ENCODE data around the gene NUFIP1.
"Not testable (repeated sequence)": the region's sequence is repeated elsewhere in the genome, so short reads cannot be mapped to it uniquely, and the experiment has no call there.

Gene NUFIP1

DNA sequence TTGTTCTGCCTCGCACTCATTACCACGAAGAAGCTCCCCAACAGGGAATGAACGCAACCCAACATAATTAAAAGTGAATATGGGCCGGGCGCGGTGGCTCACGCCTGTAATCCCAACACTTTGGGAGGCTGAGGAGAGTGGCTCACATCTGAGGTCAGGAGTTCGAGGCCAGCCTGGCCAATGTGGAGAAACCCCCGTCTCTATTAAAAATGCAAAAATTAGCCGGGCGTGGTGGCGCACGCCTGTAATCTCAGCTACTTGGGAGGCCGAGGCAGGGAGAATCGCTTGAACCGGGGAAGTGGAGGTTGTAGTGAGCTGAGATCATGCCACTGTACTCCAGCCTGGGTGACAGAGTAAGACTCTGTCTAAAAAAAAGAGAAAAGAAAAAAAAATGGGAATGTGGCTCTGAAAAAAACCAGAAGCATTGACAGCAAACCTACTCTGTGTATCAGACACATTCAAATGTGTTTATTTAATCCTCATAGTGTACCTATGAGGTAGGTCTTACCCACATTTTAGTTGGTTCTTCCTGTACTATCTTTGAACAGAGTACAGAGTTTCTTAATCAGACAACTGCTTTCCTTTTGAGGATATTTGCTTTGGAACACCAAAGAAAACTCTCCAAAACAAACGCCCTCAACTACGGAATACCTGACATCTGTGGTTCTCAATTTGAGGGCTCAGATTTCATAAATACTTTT, 70.0 kb downstream of the NUFIP1 start:
- no peak for DNase-seq

DNA sequence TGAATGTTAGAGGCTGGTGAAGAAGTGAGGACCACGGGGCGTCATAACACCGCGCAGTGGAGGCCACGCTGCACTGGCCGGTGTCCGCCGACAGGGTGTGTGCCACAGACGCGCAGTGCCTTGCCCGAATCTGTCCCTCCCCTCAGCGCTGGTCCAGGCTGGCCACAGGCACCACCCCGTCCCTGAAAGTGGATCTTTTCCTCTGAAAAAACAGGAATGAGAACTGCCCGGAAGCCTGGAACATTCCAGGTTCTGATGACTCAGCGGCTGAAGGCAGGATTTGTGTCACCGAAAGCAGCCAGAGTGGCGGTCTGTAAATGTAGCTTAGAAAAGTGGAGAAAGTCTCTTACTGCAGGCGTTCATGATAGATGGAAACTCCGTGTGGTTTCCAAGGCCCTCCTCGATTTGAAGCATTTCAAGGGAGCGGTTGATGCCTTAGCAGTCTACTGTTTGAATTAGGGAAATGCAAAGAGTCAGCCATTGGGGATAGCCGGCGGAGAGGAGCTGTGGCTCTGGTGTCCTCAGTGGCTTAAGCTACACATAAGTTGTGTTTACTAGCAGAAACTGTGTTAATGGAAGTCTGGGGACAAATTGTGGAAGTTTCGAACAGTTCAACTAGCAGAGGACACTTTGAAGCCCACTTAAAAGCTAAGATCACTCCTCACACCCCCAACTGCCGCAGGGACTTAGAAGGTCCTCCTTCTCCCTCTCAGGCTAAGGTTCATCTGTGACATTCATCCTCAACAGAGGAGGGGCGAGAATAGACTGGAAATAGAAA, 70.8 kb downstream of the NUFIP1 start:
- peak; percentile 82 for DNase-seq

DNA sequence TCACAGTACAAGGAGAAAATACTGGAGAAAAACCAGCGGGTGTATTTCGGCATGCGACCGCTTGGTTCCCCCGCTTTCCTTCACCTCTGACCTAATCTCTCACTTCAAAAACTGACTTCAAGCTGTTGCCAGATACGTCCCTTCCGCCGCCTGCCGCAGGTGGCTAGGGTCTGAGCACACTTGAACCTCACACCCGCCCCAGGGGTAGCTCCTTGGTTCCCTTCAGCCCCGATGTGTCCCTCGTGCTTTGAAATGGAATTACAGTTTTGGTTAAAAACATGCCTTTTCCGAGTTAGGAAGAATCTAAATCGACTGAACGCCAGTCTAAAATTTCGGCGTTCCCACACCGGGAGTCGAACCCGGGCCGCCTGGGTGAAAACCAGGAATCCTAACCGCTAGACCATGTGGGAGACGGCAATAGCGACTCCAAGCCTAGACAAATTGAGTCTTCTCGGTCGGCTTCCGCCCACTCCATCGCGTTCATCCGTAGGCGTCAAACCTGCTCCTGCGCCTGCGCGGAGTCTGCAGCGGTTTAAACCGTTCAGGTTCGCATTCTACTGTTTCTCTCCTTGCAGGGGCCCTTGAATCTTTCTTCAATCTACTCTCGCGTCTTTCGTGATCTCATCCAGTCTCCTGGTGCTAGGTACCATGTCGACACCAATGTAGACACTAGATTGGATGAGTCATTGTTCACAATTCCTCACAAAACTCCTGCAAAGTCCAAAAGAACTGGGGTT, 71.5 kb downstream of the NUFIP1 start:
- DNase-seq = peak; percentile 97

GRCh38 chr13:44912278-44913016, 76.8 kb downstream of the NUFIP1 start:
- DNase-seq = no peak

GRCh38 chr13:44908712-44909111, 80.6 kb downstream of the NUFIP1 start:
- no peak for DNase-seq

GRCh38 chr13:44908266-44908665, 81.0 kb downstream of the NUFIP1 start:
- no peak for DNase-seq

DNA sequence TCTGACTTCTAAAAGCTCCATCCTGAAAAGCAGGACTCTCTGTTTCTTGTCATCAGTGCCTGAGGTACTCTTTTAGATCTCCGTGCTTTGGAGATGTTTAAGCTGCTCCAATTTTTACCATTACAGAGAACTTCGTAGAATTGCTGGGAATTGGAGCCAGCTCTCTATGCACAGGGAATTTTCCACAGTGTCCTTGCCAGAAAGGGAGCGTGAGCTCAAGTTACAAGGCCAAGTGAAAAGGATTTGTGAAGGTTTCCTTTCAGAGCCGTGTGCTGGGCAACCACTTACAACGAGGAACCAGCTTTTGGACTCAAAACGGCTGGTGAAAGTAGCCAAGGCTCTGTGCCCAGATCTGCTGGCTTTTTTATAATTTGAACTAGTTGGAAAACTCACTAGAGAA, 82.6 kb downstream of the NUFIP1 start:
- no peak for DNase-seq

DNA sequence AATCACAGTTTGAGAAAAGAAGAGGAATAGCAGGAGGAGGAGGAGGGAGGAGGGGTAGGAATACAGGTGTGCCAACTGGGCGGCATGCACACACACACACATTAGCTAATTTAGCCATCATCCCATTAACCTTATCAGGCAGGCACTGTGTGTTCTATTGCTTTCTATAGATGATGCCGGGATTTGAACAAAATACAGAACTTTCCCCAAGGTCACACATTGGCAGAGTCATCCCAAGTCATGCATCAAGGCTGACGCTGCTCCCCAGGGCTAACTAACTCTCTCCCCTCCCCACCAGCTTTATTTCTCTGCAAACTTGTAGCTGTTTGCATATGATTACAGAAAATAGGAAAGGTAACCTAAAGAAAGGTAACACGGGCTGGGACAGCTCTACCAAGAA, 83.0 kb downstream of the NUFIP1 start:
- no peak for DNase-seq

- no peak for DNase-seq
Observed at GRCh38 chr13:44905556-44905955, 83.7 kb downstream of the NUFIP1 start.

DNA sequence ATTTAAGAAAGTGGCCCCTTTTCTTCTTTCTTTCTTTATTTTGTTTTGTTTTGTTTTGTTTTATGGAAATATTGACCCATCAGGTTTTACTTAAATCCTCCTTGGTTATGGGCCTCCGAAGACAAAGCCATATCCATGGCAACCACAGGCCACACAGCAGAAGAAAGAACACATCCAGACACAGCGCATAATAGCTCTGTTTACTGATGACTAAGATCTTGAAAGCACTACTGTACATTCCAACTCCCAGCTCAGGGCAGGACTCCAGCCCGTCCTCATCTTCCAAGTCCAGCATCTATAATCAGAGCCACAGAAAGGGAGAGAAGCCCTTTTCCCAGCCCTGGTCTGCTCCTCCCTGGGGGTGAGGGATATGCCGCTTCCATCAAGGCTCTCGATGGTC, 84.3 kb downstream of the NUFIP1 start:
- DNase-seq = no peak

DNA sequence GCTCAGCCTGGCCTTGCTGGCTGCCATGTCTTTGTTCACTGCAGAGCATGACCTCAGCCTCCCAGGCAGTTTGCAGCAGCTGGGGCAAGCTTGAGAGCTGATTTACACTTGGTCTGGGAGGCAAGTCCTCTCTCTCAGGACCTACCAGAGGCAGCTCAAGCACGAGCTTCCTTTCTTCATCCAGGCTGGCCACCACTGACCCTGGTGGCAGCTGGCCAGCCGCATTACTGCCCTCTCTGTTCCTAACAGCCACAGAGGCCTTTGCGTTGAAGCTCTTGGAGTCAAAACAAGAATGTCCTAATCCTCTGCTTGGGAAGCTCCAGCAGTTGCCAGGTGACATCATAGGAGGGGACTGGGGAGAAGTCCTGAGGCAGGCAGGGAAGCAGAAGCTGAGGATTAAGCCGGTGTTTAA, 85.7 kb downstream of the NUFIP1 start:
- no peak for DNase-seq

DNA sequence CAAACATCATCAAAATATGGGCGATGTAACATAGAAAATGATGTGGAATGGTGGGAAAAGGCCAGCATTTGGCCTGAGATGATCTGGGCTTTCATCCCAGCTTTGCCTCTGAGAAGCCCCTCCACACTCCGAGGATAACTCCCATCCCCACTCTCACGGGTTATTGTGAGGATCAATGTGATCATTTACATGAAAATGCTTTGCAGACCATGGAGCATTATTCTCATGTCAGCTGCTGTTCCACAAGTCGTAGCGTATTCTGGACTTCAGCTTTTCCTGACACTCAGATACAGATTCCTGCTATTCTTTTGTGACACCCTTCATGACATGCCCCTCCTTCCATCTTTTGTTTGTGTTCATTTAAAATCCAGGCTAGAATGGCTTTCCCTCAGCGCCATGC, 86.5 kb downstream of the NUFIP1 start:
- no peak for DNase-seq

GRCh38 chr13:44899967-44900366, 89.3 kb downstream of the NUFIP1 start:
- DNase-seq = no peak

GRCh38 chr13:44898308-44898707, 91.0 kb downstream of the NUFIP1 start:
- not testable (repeated sequence) for DNase-seq

GRCh38 chr13:44895953-44896335, 93.3 kb downstream of the NUFIP1 start:
- DNase-seq = no peak

DNA sequence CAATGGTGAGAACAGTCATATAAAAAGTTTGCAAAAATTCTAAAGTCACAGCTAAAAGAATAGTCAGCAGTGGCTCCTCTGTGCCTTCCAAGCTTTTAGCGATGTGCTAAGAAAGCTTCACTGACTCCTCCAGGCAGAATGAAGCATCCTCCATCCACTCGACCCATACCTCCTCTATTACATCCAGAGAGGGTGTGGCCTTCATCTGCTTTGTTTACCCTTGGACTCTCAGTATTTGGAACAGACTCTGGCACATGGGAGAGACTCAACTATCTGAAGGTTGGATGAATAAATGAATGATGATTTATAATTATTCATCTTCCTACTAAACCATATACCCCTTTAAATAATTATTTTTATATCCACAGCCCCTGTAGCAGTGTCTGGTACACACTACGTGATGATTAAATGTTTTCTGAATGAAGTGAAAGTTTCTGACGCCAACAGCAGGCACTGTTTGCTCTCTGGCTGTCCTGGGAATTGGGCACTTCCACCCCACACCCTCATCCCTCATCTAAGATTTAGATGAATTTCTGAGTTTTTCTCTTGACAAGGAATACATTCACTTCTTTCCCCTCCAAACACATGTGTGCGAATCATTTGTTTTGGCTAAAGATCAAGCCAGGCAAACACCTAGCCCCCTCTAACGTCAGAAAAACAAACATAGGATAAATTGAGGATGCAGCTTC, 93.9 kb downstream of the NUFIP1 start:
- DNase-seq = no peak

- DNase-seq = no peak
Observed at GRCh38 chr13:44894001-44894770, 95.1 kb downstream of the NUFIP1 start.

Data from CD4-positive, alpha-beta T cell treated with Interleukin-6 for 4 hours (primary cell).